ENCODE results near the gene C12orf43.

The C12orf43 gene

DNA sequence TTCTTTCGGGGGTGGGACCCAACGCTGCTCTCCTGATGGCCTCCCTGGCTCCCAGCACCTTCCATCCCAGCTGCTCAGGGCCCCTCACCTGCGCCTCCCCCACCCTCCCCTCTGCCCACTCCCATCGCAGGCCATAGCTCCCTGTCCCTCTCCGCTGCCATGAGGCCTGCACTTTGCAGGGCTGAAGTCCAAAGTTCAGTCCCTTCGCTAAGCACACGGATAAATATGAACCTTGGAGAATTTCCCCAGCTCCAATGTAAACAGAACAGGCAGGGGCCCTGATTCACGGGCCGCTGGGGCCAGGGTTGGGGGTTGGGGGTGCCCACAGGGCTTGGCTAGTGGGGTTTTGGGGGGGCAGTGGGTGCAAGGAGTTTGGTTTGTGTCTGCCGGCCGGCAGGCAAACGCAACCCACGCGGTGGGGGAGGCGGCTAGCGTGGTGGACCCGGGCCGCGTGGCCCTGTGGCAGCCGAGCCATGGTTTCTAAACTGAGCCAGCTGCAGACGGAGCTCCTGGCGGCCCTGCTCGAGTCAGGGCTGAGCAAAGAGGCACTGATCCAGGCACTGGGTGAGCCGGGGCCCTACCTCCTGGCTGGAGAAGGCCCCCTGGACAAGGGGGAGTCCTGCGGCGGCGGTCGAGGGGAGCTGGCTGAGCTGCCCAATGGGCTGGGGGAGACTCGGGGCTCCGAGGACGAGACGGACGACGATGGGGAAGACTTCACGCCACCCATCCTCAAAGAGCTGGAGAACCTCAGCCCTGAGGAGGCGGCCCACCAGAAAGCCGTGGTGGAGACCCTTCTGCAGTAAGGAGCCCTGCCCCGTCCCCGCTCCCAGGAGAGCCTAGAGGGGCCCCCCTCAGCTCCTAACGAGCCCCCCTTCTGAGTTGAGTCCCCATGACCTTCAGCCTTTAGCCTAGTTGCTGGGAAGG is 37.7 kb downstream of the C12orf43 start, which contains the start of gene HNF1A:
TSS of gene HNF1A (plus strand) at position 248 of the 924 bp plus-strand sequence. CDS start at position 474, 226 bp downstream.
- no peak for ATAC-seq
- TF ChIP-seq TOX (CRISPR knock-in tag; IDR thresholded peaks at IDR 0.05; ENCODE audit: borderline replicate concordance) (no peak), ISL1 (CRISPR knock-in tag; IDR thresholded peaks at IDR 0.05) (no peak), TCF4 (CRISPR knock-in tag; IDR thresholded peaks at IDR 0.05; ENCODE audit: borderline replicate concordance) (no peak), ZNF565 (CRISPR knock-in tag; conservative IDR thresholded peaks at IDR 0.05; ENCODE audit: low read depth) (no peak), SNAI2 (CRISPR knock-in tag; IDR thresholded peaks at IDR 0.05) (no peak), ZNF8 (CRISPR knock-in tag; IDR thresholded peaks at IDR 0.05) (no peak), ESRRG (CRISPR knock-in tag; IDR thresholded peaks at IDR 0.05) (no peak), RARB (CRISPR knock-in tag; IDR thresholded peaks at IDR 0.05) (no peak), BACH2 (CRISPR knock-in tag; IDR thresholded peaks at IDR 0.05; ENCODE audit: borderline replicate concordance) (no peak), ZFP30 (CRISPR knock-in tag; IDR thresholded peaks at IDR 0.05) (no peak), ZFP3 (CRISPR knock-in tag; IDR thresholded peaks at IDR 0.05) (no peak), CSDC2 (CRISPR knock-in tag; IDR thresholded peaks at IDR 0.05) (no peak), ZC3H10 (CRISPR knock-in tag; IDR thresholded peaks at IDR 0.05) (no peak), PPARA (CRISPR knock-in tag; IDR thresholded peaks at IDR 0.05; ENCODE audit: borderline replicate concordance) (no peak), ZNF70 (CRISPR knock-in tag; IDR thresholded peaks at IDR 0.05) (no peak), ARNTL (CRISPR knock-in tag; IDR thresholded peaks at IDR 0.05; ENCODE audit: borderline replicate concordance, low read depth) (no peak), GLIS3 (CRISPR knock-in tag; IDR thresholded peaks at IDR 0.05) (no peak)
- TF ChIP-seq, protein P1, sequence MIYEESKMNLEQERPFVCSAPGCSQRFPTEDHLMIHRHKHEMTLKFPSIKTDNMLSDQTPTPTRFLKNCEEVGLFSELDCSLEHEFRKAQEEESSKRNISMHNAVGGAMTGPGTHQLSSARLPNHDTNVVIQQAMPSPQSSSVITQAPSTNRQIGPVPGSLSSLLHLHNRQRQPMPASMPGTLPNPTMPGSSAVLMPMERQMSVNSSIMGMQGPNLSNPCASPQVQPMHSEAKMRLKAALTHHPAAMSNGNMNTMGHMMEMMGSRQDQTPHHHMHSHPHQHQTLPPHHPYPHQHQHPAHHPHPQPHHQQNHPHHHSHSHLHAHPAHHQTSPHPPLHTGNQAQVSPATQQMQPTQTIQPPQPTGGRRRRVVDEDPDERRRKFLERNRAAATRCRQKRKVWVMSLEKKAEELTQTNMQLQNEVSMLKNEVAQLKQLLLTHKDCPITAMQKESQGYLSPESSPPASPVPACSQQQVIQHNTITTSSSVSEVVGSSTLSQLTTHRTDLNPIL (CRISPR knock-in tag; IDR thresholded peaks at IDR 0.05; ENCODE audit: low read depth), result no peak
- TF ChIP-seq, protein P2, sequence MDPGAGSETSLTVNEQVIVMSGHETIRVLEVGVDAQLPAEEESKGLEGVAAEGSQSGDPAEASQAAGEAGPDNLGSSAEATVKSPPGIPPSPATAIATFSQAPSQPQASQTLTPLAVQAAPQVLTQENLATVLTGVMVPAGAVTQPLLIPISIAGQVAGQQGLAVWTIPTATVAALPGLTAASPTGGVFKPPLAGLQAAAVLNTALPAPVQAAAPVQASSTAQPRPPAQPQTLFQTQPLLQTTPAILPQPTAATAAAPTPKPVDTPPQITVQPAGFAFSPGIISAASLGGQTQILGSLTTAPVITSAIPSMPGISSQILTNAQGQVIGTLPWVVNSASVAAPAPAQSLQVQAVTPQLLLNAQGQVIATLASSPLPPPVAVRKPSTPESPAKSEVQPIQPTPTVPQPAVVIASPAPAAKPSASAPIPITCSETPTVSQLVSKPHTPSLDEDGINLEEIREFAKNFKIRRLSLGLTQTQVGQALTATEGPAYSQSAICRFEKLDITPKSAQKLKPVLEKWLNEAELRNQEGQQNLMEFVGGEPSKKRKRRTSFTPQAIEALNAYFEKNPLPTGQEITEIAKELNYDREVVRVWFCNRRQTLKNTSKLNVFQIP (CRISPR knock-in tag; IDR thresholded peaks at IDR 0.05; ENCODE audit: borderline replicate concordance, low read depth), result no peak
- TF ChIP-seq, protein P3, sequence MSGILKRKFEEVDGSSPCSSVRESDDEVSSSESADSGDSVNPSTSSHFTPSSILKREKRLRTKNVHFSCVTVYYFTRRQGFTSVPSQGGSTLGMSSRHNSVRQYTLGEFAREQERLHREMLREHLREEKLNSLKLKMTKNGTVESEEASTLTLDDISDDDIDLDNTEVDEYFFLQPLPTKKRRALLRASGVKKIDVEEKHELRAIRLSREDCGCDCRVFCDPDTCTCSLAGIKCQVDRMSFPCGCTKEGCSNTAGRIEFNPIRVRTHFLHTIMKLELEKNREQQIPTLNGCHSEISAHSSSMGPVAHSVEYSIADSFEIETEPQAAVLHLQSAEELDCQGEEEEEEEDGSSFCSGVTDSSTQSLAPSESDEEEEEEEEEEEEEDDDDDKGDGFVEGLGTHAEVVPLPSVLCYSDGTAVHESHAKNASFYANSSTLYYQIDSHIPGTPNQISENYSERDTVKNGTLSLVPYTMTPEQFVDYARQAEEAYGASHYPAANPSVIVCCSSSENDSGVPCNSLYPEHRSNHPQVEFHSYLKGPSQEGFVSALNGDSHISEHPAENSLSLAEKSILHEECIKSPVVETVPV (CRISPR knock-in tag; IDR thresholded peaks at IDR 0.05), result no peak

DNA sequence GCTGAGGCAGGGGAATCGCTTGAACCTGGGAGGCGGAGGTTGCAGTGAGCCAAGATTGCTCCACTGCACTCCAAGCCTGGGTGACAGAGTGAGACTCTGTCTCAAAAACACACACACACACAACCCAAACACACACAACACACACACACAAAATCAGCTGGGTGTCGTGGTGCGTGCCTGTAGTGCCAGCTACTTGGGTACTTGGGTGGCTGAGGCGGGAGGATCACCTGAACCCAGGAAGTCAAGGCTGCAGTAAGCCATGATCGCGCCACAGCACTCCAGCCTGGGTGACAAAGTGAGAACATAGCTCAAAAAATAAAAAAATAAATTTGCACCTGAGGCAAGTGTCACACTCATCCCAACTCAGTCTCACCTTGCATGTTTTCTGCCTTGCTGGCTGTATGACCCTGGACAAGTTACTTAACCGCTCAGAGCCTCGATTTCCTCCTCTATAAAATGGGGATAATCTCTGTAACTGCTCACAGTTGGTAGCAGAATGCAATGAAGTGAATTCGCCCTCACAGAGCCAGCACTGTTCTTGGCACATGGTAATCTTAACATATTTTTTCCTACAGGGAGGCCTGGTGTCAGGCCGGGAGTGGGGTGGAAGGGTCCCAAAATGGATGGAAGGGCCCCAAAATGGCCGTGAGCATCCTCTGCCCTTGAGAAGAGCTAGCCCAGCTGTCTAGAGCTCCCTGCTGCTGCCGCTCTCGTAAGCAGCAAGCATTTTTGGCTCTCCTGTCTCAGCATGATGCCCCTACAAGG is 38.6 kb downstream of the C12orf43 start:
- no peak for TF ChIP-seq ZNF70 (CRISPR knock-in tag; IDR thresholded peaks at IDR 0.05)
- TF ChIP-seq TOX (CRISPR knock-in tag; IDR thresholded peaks at IDR 0.05; ENCODE audit: borderline replicate concordance), result no peak
- TF ChIP-seq ISL1 (CRISPR knock-in tag; IDR thresholded peaks at IDR 0.05), result no peak
- TF ChIP-seq CSDC2 (CRISPR knock-in tag; IDR thresholded peaks at IDR 0.05), result no peak
- no peak for TF ChIP-seq ZNF8 (CRISPR knock-in tag; IDR thresholded peaks at IDR 0.05)
- no peak for TF ChIP-seq ESRRG (CRISPR knock-in tag; IDR thresholded peaks at IDR 0.05)
- TF ChIP-seq ZFP30 (CRISPR knock-in tag; IDR thresholded peaks at IDR 0.05), result no peak
- no peak for ATAC-seq

DNA sequence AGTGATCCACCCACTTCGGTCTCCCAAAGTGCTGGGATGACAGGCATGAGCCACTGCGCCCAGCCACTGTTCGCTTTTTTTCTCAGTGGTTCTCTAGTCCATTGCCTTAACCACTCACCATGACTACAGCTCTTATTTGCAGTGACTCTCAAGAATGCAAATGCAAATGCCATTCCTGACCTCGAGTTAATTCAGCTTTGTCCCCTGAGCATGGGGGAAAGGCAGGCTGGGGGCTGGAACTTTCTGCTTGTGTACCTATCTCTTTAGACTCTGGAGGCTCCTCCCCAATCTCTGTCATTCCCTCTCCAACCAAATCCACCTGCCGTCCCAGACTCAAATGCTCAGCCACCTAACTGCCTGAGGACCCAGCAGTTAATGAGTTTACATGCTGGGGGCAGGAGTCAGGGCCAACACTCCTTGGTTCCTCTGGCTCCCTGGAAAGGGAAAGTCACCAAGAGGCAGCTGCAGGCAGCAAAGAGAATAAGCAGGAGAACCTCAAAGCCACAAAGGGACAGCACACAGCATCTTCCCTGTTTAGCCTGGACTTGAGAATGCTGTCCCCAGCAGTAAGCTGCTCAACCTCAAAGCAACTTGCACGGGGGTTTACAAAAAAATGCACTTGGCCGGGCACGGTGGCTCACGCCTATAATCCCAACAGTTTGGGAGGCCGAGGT is 43.3 kb downstream of the C12orf43 start:
- no peak for ATAC-seq
- TF ChIP-seq ESRRG (CRISPR knock-in tag; IDR thresholded peaks at IDR 0.05) (no peak), ZNF8 (CRISPR knock-in tag; IDR thresholded peaks at IDR 0.05) (no peak)
- TF ChIP-seq, protein P2 (CRISPR knock-in tag; IDR thresholded peaks at IDR 0.05; ENCODE audit: borderline replicate concordance, low read depth), result no peak

Data from SK-N-SH treated with all-trans-retinoic acid at 6 μM for 48 hours (cell line).